ENCODE results near the gene PHF14.

DNA sequence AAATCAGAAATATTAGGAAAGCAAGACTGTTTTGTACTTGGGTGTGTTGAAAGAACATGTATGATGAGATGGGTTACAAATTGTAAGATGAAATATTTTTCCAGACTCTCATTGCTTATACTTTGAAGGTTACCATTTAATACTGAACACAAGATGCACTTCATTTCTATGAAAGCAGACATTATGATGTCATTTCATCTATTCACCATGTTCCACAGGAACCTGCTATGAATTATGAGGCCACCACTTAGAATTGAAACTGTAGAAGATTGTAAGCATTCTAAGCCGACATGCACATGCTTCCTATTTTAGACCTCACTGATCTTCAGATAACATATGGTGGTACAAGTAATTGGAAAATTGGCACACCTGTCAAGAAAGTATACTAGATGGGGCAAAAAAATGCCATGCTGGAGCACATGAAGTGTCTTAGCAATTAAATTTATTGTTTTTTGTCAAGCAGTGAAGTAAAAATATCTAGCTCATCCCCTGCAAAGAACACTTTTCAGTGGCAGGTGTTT, 195.0 kb downstream of the PHF14 start:
- TF ChIP-seq, protein P1, sequence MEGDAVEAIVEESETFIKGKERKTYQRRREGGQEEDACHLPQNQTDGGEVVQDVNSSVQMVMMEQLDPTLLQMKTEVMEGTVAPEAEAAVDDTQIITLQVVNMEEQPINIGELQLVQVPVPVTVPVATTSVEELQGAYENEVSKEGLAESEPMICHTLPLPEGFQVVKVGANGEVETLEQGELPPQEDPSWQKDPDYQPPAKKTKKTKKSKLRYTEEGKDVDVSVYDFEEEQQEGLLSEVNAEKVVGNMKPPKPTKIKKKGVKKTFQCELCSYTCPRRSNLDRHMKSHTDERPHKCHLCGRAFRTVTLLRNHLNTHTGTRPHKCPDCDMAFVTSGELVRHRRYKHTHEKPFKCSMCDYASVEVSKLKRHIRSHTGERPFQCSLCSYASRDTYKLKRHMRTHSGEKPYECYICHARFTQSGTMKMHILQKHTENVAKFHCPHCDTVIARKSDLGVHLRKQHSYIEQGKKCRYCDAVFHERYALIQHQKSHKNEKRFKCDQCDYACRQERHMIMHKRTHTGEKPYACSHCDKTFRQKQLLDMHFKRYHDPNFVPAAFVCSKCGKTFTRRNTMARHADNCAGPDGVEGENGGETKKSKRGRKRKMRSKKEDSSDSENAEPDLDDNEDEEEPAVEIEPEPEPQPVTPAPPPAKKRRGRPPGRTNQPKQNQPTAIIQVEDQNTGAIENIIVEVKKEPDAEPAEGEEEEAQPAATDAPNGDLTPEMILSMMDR (conservative IDR thresholded peaks at IDR 0.05): no peak
- TF ChIP-seq ZFX (IDR thresholded peaks at IDR 0.05): no peak
